KBM-7 (cell line): Measurements from ENCODE around the gene SOX1.

Experiments
- DNase-seq: peaks from one replicate; pipeline ENCODE4 v3.0.0-alpha.2; 2015
- in situ Hi-C: fragments of 300-500 bp; cut with MboI; formaldehyde crosslinking; loops from 2 replicates; pipeline ENCODE4 v1.14.3; 2020; ENCODE audit warnings: low sequenced_read_pairs, low pct_unique_long_range_greater_than_20kb, mixed read lengths

The SOX1 gene

GRCh38 chr13:112069061-112069844 is 2.3 kb downstream of the SOX1 start:
- DNase-seq = no peak
- in situ Hi-C loops = no loop called here

DNA sequence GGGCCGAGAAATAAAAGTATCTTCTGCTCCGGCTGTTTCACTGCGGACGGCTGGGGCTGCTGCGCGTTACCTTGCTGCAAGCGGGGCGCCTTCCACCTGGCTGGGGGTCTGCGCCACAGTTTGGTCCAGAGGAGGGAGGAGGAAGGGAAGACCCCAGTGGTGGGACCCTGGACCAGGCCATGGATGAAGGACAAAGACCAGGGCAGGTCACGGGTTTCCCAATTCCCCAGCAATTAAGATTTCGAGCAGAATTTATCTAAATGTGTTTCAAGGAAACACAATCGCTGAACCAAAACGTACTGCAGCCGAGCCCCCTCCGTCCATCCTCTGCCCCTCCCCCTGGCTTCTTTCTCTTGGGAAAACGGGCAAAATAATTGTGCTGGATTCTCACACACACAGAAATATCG is 2.9 kb downstream of the SOX1 start:
- DNase-seq = no peak
- in situ Hi-C loops = no loop called here

GRCh38 chr13:112071102-112071722 is 4.3 kb downstream of the SOX1 start:
- in situ Hi-C loops = no loop called here
- DNase-seq = no peak

GRCh38 chr13:112071723-112072533 is 5.0 kb downstream of the SOX1 start:
- in situ Hi-C loops = no loop called here

GRCh38 chr13:112072534-112073244 is 5.7 kb downstream of the SOX1 start:
- in situ Hi-C loops = no loop called here
- no peak for DNase-seq

More at GRCh38 chr13:112071723-112072533, 5.0 kb downstream of the SOX1 start:
- DNase-seq = no peak

- in situ Hi-C loops = no loop called here
- no peak for DNase-seq
Measured at GRCh38 chr13:112073245-112074138, 6.5 kb downstream of the SOX1 start.

DNA sequence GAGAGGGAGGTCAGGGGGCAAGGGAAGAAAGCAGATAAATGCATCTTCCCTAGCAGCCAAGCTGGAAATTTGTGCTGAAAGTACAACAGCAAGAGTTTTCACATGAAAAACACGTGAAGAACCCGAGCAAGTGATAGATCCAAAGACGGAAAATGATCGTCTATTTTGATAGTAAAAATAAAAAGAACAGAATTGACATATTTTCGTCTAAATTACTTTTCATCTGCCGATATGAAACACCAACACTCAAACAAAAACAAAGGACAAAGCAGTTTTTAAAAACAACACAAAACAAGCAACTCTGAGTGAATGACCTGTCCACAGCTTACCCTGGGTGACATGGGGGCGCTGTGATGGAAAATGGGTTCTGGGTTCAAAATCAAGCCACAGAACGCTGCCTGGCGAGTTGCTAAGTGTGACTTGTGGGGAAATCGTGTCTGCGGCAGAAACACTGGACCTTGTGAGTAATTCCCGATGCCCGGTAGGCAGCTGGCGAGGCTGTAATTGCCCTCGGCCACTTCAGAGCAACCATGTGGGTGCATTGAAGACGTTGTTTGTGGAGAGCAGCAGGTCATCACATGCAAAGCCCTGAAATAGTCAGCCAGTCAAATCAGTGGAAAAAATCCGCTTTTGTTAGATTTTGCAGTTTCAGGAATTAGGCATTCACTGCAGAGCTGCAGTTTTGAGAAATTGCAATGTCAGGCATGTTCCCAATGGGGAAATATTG is 7.4 kb downstream of the SOX1 start:
- in situ Hi-C loops = no loop called here
- DNase-seq = no peak

DNA sequence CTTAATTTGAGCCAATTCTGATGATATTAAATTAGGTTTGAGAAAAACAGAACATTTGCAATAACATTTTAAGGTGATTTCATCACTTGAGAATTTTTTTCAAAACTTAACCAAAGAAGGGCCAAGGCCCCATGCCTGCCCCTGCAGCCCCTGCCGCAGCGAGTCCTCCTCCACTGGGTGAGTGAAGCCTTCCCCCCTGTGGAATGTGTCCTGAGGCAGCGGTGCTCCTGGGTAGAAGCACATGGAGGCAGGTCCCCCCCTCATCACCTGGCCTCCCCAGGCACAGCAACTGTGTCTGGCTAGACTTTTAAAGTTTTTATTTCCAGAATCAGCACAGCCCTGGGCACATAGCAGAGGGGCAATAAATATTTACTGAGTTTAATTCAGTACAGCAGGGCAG is 10.8 kb downstream of the SOX1 start:
- DNase-seq = no peak
- in situ Hi-C loops = no loop called here

- DNase-seq = no peak
- in situ Hi-C loops = no loop called here
Measured at GRCh38 chr13:112078216-112078615, 11.3 kb downstream of the SOX1 start.

DNA sequence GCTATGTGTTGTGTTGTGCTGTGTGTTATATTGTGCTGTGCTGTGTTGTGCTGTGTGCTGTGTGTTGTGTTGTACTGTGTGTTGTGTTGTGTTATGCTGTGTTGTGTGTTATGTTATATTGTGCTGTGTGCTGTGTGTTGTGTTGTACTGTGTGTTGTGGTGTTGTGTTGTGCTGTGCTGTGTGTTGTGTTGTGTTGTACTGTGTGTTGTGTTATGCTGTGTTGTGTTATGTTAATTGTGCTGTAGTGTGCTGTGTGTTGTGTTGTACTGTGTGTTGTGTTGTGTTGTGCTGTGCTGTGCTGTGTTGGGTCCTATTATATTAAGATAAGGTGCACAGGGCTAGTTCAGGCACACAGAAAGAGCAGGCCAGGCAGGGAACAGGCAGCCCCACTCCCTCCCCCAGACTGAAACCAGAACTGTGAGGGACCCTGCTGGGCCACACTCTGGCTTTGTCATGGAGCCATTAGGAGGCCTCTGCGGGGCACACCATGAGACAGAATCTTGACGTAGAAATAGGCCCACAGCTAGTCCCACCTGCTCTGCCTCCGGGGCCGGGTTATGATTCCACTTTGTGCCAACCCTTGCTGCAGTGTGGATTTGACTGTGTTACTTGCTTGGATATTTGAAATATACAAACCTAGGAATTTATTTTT is 12.1 kb downstream of the SOX1 start:
- in situ Hi-C loops = no loop called here
- no peak for DNase-seq

DNA sequence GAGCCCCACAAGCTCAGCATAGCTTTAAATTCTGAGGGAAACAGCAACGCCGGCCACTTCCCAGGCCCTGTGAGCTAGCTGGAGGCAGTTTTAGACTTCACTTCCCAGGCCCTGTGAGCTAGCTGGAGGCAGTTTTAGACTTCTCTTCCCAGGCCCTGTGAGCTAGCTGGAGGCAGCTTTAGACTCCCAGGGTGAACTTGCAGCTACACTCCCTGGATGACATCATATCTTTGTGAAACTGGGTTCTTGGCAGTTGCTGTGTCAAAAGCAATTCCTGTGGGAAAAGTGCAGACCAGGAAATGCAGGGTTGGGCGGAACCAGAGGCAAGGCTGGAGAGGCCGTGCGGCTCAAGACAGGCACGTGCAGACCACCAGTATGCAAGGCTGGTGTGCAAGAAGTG is 12.7 kb downstream of the SOX1 start:
- DNase-seq = no peak

GRCh38 chr13:112083971-112084370 is 17.0 kb downstream of the SOX1 start:
- in situ Hi-C loops = no loop called here
- DNase-seq = no peak

More for the DNA sequence above, 12.7 kb downstream of the SOX1 start:
- in situ Hi-C loops = no loop called here

- in situ Hi-C loops = no loop called here
- DNase-seq = no peak
Measured at GRCh38 chr13:112092453-112092852, 25.5 kb downstream of the SOX1 start.

- no peak for DNase-seq
- in situ Hi-C loops = no loop called here
Measured at GRCh38 chr13:112095354-112095753, 28.4 kb downstream of the SOX1 start.

DNA sequence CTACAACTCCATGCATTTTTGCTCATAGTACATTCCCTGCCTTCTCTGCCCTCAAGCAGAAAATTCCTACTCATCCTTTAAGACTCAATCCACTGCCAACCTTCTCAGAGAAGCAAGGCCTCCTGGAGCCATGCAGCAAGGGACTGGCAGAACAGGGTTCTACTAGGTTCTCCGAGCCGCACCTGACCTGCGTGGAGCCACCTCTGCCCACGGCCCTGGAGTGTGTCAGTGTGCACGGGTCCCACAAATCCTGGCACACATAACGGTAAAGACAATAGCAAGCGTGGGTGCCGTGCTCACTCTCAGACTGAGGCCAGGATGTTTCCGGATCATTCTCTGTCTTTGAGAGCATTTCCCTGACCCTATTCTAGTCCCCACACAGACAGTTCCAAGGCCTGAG is 30.0 kb downstream of the SOX1 start:
- in situ Hi-C loops = no loop called here
- DNase-seq = no peak

GRCh38 chr13:112097770-112098169 is 30.8 kb downstream of the SOX1 start:
- in situ Hi-C loops = no loop called here
- DNase-seq = no peak

DNA sequence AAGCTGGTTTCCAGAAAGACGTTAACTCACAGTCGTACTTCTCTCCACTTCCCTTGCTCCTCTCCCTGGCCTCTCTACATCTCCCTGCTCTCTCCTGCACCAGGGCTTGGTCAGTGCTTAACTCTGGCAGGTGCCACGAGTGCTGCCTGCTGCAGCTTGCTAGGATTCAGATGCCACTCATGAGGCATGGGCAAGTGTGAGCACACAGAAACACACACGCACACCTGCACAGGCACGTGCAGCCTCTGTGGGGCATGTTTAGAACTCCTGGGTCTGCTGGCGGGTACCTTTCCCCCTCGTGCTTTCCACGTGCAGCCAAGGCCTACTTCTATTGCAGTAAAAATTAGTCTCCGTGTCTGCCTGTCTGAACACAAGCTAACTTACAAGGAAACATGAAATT is 31.8 kb downstream of the SOX1 start:
- in situ Hi-C loops = no loop called here
- no peak for DNase-seq
